ENCODE measurements around the gene SHROOM3. TPM values are rescaled to one million over a fixed set of nuclear protein-coding genes. Genes with fewer than 3 reads are reported as not detected.
"Not testable (repeated sequence)": the region's sequence is repeated elsewhere in the genome, so short reads cannot be mapped to it uniquely, and the experiment has no call there.

Gene SHROOM3
- total and polyA plus RNA-seq, 8 donors = 13.5 to 96.9 (median 16.9) TPM

DNA sequence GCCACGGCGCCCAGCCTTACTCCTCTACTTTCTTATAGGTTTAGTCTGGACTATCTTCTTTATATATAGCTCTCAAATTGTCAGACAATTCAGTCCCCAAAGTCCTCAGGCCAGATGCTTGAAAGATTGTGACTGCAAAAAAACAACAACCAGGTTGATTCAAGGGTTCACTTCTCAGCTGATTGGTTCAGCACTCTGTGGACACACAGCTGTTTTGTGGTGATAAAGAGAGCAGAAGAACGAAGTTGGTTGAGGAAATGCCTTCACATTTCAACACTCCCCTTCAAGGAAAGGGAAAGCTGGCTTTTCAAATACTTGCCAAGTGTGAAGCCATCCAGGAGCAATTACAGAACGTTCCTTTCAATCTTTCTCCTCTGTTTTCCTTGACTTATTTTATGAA is 166.8 kb downstream of the SHROOM3 start:
- intact Hi-C loops (cut with DNase I) = no loop called here
- Histone ChIP-seq H3K36me3 (no peaks in the 10 kb centered on the region), H3K4me3 (no peak overlapping the region), H3K4me1 (peaks cover 0 to 4% of the 10 kb centered on the region in 2 donors), H3K27ac (peak overlapping the region; percentile 2 to 26), H3K9me3 (no peaks in the 10 kb centered on the region), H3K27me3 (no peaks in the 10 kb centered on the region)
- DNase-seq = no peak
- ATAC-seq = peak; percentile 77
- TF ChIP-seq, protein P1, sequence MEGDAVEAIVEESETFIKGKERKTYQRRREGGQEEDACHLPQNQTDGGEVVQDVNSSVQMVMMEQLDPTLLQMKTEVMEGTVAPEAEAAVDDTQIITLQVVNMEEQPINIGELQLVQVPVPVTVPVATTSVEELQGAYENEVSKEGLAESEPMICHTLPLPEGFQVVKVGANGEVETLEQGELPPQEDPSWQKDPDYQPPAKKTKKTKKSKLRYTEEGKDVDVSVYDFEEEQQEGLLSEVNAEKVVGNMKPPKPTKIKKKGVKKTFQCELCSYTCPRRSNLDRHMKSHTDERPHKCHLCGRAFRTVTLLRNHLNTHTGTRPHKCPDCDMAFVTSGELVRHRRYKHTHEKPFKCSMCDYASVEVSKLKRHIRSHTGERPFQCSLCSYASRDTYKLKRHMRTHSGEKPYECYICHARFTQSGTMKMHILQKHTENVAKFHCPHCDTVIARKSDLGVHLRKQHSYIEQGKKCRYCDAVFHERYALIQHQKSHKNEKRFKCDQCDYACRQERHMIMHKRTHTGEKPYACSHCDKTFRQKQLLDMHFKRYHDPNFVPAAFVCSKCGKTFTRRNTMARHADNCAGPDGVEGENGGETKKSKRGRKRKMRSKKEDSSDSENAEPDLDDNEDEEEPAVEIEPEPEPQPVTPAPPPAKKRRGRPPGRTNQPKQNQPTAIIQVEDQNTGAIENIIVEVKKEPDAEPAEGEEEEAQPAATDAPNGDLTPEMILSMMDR (IDR thresholded peaks at IDR 0.05) = no peak

DNA sequence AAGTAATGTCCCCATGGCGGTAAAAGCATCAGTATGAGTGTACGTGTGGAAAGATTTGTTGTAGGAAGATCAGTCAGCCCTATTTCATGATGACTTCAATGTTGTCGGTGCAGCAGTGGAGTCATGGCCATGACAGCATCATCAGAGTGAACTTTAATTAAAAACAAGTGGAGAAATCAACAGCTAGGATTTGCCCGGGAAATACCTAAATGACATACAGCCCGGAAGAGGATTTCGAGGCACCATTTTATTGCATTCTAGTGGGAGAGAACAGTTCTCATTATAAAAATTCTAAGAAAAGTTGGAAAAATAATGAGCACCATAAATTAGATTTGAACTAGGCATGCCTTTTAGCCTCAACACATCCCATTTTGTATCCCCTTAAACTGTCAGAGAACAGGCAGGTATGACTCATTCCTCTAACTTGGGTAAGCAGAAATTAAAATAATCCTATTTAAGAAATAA is 170.1 kb downstream of the SHROOM3 start:
- Histone ChIP-seq H3K36me3 (no peaks in the 10 kb centered on the region), H3K9me3 (no peaks in the 10 kb centered on the region), H3K4me1 (peaks cover 0 to 9% of the 10 kb centered on the region in 2 donors), H3K4me3 (no peak overlapping the region), H3K27me3 (no peaks in the 10 kb centered on the region), H3K27ac (no peak overlapping the region)
- ATAC-seq (no peak), DNase-seq (no peak)
- intact Hi-C loops (cut with DNase I) = no loop called here
- TF ChIP-seq, protein P1 (IDR thresholded peaks at IDR 0.05) = no peak

DNA sequence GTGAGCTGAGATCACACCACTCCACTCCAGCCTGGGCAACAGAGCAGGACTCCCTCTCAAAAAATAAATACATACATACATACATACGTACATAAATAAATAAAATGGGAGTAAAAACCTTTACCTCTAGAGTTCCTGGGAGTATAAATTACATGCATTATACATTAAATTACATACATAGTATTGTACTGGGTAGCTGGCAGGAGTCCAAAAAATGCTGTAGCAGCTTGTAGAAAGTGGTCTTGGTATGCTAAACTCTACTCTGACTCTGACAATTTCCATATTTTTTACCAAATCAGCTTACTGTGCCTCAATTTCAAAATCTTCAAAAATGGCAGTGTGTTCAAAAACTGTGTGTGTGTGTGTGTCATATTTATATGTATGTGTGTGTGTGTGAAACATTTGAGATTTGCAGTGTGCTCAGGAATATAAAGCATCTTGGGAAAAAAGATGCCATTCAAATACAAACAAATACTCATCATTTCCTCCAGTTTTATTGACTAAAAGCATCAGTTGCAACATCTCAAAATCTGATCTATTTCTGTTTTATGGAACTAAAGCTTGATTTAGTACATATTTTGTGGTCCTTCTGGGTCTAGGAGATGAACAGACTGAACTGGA is 171.7 kb downstream of the SHROOM3 start:
- intact Hi-C loops (cut with DNase I) = no loop called here
- DNase-seq (no peak), ATAC-seq (no peak)
- H3K9me3 ChIP-seq = no peaks in the 10 kb centered on the region
- TF ChIP-seq, protein P1 (IDR thresholded peaks at IDR 0.05) = no peak
- H3K36me3 ChIP-seq = no peaks in the 10 kb centered on the region
- peaks cover 0 to 9% of the 10 kb centered on the region in 2 donors for H3K4me1 ChIP-seq
- no peak overlapping the region for H3K4me3 ChIP-seq
- H3K27me3 ChIP-seq = no peaks in the 10 kb centered on the region
- H3K27ac ChIP-seq = no peak overlapping the region

DNA sequence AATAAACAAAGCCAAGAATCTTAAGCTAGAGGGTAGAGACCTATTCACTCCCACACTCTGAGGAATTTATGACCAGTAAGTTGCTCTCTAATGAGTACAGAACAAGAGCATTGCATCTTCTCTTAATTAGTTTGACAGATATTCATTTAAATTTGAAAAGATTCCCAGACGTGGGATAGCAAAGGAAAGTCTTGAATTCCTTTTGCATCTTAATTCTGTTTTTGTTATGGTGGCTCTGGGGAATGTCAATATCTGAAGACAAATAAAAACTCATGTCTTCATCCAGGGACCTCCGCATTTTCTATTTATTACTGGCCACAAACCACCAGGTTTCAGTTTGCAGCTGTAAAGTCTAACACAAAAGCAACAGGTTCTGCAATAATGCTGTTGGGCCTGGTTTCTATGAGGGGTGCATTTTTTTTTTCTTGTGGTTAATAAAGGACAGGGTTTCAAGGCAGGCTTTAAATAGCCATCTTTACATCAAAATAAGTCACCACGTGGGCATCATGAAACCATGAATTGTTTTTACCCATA is 172.3 kb downstream of the SHROOM3 start:
- Histone ChIP-seq H3K4me1 (peaks cover 0 to 15% of the 10 kb centered on the region in 2 donors), H3K27me3 (no peaks in the 10 kb centered on the region), H3K27ac (no peak overlapping the region), H3K9me3 (no peaks in the 10 kb centered on the region), H3K4me3 (no peak overlapping the region), H3K36me3 (no peaks in the 10 kb centered on the region)
- ATAC-seq (peak; percentile 17), DNase-seq (no peak)
- intact Hi-C loops (cut with DNase I) = no loop called here
- TF ChIP-seq, protein P1 (IDR thresholded peaks at IDR 0.05) = no peak

DNA sequence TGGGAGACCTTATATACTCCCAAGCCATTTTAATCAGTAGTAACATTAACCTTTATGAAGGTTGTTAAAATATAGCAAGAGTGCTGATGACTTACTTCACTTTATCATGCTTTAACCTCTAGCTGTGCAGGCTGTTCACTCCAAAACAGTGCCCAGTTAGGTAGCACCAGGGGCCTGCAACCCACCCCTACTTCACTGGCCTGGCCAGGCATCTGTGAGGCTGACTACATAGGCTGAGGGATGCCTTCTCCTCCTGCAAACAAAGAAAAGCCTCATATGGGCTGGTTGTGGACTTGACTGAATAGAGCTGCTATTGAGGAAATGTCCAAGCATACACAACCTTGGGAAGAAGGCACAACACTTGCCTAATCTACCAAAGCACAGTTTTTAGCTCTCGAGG is 172.8 kb downstream of the SHROOM3 start:
- intact Hi-C loops (cut with DNase I) = no loop called here
- DNase-seq = no peak
- TF ChIP-seq, protein P1 (IDR thresholded peaks at IDR 0.05) = no peak
- Histone ChIP-seq H3K4me3 (no peak overlapping the region), H3K4me1 (peaks cover 0 to 16% of the 10 kb centered on the region in 2 donors), H3K27me3 (no peaks in the 10 kb centered on the region), H3K27ac (no peak overlapping the region), H3K9me3 (no peaks in the 10 kb centered on the region), H3K36me3 (no peaks in the 10 kb centered on the region)
- no peak for ATAC-seq

DNA sequence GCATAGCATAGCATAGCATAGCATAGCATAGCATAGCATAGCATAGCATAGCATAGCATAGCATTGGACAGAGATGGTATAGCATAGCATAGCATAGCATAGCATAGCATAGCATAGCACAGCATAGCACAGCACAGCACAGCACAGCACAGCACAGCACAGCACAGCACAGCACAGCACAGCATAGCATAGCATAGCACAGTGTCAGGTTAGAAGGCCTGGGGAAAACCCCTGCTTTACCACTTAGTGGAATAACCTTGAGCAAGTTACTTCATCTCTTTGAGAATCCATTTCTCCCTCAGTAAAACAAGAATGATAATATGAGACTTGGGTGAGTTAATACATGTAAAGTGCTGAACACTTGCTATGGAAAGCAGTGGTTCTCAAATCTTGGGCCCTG is 173.5 kb downstream of the SHROOM3 start:
- H3K9me3 ChIP-seq; intact Hi-C loops (cut with DNase I); DNase-seq; H3K36me3 ChIP-seq; H3K27ac ChIP-seq; H3K27me3 ChIP-seq; H3K4me3 ChIP-seq; ATAC-seq: not testable (repeated sequence)
- peaks cover 0 to 16% of the 10 kb centered on the region in 2 donors for H3K4me1 ChIP-seq

Data from left lung (tissue), 10 donors.